Fibroblast of lung (primary cell): ENCODE results near the gene PARP12.

Experiments
- EZH2 ChIP-seq: IDR thresholded peaks from 2 replicates; pipeline ENCODE4 v1.5.1; 2012; ENCODE audit warnings: low read length, control low read depth, mild to moderate bottlenecking; ENCODE audit errors: missing control alignments
- TF ChIP-seq, protein P1 (sequence below), 2 donors: IDR thresholded peaks in 1 of 2; conservative IDR thresholded peaks in 1 of 2; 1 replicate in 1 of 2; 2 replicates in 1 of 2; pipeline ENCODE4 v1.5.1; 2011 to 2012; ENCODE audit warnings: low read length in 2 of 2, control low read depth in 1 of 2, inconsistent platforms in 1 of 2, low read depth in 1 of 2, mild to moderate bottlenecking in 1 of 2

DNA sequence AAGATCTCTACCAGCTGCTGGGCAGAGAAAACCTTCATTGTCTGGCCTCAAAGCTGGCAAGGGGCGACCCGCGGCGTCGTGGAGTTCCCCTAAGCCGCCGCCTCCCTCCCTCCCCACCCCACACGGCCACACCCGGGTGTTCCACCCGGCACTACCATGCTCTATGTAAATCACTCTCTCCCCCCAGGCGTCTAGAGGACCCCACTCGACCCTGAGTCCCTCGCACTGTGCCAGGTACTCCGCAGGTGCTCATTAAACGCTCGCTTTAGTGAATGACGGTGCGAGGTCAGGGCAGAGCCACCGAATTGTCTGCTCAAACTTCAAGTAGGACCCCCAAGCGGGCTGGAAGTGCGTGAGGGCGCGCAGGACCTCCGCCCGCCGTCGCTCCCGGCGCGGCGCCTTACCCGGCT lies 628 bp downstream of the PARP12 start:
- TF ChIP-seq EZH2 = no peak
- TF ChIP-seq, protein P1, sequence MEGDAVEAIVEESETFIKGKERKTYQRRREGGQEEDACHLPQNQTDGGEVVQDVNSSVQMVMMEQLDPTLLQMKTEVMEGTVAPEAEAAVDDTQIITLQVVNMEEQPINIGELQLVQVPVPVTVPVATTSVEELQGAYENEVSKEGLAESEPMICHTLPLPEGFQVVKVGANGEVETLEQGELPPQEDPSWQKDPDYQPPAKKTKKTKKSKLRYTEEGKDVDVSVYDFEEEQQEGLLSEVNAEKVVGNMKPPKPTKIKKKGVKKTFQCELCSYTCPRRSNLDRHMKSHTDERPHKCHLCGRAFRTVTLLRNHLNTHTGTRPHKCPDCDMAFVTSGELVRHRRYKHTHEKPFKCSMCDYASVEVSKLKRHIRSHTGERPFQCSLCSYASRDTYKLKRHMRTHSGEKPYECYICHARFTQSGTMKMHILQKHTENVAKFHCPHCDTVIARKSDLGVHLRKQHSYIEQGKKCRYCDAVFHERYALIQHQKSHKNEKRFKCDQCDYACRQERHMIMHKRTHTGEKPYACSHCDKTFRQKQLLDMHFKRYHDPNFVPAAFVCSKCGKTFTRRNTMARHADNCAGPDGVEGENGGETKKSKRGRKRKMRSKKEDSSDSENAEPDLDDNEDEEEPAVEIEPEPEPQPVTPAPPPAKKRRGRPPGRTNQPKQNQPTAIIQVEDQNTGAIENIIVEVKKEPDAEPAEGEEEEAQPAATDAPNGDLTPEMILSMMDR (conservative IDR thresholded peaks at IDR 0.05 in 1 of 2, IDR thresholded peaks at IDR 0.05 in 1 of 2; ENCODE audit: low read depth in 1 of 2, low read length in 2 of 2) = no peak
